Nephron (organoid): ENCODE measurements around the gene CRISPLD2.

ENCODE experiments used
- H3K27ac Mint-ChIP-seq, 3 experiments: 2 replicates each; pipeline ENCODE4 v1.8.0; 2020; ENCODE audit warnings: mixed read lengths in 3 of 3, mild to moderate bottlenecking in 2 of 3, moderate library complexity in 1 of 3
- H3K27me3 Mint-ChIP-seq: 2 replicates; pipeline ENCODE4 v1.8.0; 2021; ENCODE audit warnings: low read depth, mild to moderate bottlenecking, moderate library complexity, mixed read lengths
- H3K36me3 Mint-ChIP-seq: 2 replicates; pipeline ENCODE4 v1.8.0; 2020; ENCODE audit warnings: low read depth, mixed read lengths
- H3K4me1 Mint-ChIP-seq: 2 replicates; pipeline ENCODE4 v1.8.0; 2020; ENCODE audit warnings: mixed read lengths
- H3K4me3 Mint-ChIP-seq, 3 experiments: 2 replicates each; pipeline ENCODE4 v1.8.0; 2020; ENCODE audit warnings: mild to moderate bottlenecking in 3 of 3, mixed read lengths in 3 of 3, moderate library complexity in 2 of 3
- H3K9me3 Mint-ChIP-seq: 2 replicates; pipeline ENCODE4 v1.8.0; 2020; ENCODE audit warnings: mixed read lengths
- TF ChIP-seq, protein P1 (sequence below), 3 experiments: fragments of 200-600 bp; sonication (generic); IDR thresholded peaks; one replicate each; pipeline ENCODE4 v1.5.0; 2021; ENCODE audit warnings: antibody characterized with exemption in 3 of 3; ENCODE audit not compliant: unreplicated experiment in 3 of 3

The CRISPLD2 gene

DNA sequence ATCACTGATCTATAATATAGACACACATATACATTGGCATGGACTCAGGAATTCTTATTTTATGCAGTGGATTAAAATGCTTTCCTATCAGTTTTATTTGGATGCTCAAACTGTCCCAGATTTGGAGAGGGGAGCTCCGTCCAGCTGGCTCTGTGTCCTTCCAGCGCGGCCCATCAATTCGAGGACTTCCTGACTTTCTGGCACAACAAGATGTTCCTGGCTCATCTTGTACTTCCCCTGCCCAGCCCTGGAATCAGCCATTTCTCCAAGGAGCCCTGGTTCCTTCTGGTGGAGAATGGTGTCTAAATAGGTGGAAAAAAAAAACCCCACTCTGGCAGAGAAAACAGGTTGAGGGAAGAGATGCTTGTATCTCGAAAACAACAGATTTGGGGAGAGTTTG, 94.5 kb downstream of the CRISPLD2 start:
- H3K36me3 Mint-ChIP-seq, result no peaks in the 10 kb centered on the region
- peak overlapping the region in 1 of 3 experiments; percentile 13 for H3K4me3 Mint-ChIP-seq
- peaks cover 26% of the 10 kb centered on the region for H3K27me3 Mint-ChIP-seq
- no peaks in the 10 kb centered on the region for H3K9me3 Mint-ChIP-seq
- peak overlapping the region in 1 of 3 experiments; percentile 89 for H3K27ac Mint-ChIP-seq
- H3K4me1 Mint-ChIP-seq, result peaks cover 62% of the 10 kb centered on the region
- TF ChIP-seq, protein P1, sequence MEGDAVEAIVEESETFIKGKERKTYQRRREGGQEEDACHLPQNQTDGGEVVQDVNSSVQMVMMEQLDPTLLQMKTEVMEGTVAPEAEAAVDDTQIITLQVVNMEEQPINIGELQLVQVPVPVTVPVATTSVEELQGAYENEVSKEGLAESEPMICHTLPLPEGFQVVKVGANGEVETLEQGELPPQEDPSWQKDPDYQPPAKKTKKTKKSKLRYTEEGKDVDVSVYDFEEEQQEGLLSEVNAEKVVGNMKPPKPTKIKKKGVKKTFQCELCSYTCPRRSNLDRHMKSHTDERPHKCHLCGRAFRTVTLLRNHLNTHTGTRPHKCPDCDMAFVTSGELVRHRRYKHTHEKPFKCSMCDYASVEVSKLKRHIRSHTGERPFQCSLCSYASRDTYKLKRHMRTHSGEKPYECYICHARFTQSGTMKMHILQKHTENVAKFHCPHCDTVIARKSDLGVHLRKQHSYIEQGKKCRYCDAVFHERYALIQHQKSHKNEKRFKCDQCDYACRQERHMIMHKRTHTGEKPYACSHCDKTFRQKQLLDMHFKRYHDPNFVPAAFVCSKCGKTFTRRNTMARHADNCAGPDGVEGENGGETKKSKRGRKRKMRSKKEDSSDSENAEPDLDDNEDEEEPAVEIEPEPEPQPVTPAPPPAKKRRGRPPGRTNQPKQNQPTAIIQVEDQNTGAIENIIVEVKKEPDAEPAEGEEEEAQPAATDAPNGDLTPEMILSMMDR (IDR thresholded peaks at IDR 0.05; ENCODE audit: unreplicated experiment in 3 of 3), result no peak

DNA sequence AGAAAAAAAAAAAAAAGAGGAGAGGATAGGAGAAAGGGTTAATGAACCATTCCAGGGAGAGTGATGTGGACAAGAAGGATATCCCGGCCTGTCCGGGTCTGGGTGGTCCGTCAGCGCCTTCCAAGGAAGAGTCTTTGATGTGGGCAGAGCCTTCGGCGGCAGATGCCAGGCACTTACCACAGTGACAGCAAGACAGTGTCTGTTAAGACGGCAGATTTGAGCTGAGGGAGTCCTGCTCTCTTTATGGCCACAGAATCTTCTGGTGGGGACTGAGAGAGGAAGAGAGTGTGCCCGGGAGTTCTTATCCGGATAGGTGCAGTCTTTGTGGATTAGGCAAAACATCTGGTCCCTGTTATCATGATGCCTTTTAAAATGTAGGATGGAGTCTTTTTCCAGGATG, 96.4 kb downstream of the CRISPLD2 start:
- Mint-ChIP-seq H3K36me3 (no peaks in the 10 kb centered on the region), H3K4me3 (no peak overlapping the region), H3K4me1 (peaks cover 77% of the 10 kb centered on the region), H3K27ac (peak overlapping the region in 1 of 3 experiments; percentile 90), H3K27me3 (peaks cover 26% of the 10 kb centered on the region), H3K9me3 (no peaks in the 10 kb centered on the region)
- TF ChIP-seq, protein P1 (IDR thresholded peaks at IDR 0.05; ENCODE audit: unreplicated experiment in 3 of 3), result no peak

DNA sequence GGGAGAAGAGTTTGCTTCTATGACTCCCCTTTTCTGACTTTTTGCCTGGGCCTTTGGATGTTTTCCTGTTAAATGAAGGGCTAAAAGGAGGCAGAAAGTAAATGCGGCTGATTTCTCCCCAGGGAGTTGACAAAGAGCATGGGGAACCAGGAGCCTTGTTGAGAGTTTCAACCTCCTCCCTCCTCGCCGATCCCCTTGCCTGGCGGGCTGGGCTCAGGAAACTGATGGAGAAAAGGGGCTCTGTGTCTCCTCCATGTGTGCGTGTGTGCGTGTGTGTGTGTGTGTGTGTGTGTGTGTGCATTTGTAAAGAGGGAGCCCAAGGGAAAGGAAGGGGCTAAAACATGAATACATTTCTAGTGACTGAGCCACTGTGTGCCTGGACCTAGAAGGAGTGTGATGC, 97.1 kb downstream of the CRISPLD2 start:
- Mint-ChIP-seq H3K4me1 (peaks cover 79% of the 10 kb centered on the region), H3K36me3 (no peaks in the 10 kb centered on the region), H3K4me3 (no peak overlapping the region), H3K9me3 (no peaks in the 10 kb centered on the region), H3K27me3 (peaks cover 26% of the 10 kb centered on the region), H3K27ac (peak overlapping the region in 2 of 3 experiments; percentile 43 to 90)
- TF ChIP-seq, protein P1 (IDR thresholded peaks at IDR 0.05; ENCODE audit: unreplicated experiment in 3 of 3), result no peak

DNA sequence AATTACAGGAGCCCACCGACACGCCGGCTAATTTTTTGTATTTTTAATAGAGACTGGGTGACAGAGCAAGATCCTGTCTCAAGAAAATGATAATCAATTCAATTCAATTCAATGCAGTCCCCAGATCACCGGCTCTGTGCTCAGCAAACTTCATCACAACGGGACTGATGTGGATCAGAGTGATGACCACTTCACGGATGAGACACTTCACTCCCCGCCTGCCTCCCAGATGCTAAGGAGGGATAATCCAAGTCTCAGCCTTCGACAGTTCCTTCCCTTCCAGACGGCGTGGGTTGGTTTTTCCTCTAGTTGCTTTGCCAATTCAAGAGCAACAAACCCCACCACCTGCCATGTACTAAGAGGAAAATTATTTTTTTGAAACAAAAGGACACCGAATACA, 97.7 kb downstream of the CRISPLD2 start:
- H3K9me3 Mint-ChIP-seq, result no peaks in the 10 kb centered on the region
- peaks cover 85% of the 10 kb centered on the region for H3K4me1 Mint-ChIP-seq
- peak overlapping the region in 1 of 3 experiments; percentile 22 for H3K4me3 Mint-ChIP-seq
- H3K27me3 Mint-ChIP-seq, result peaks cover 27% of the 10 kb centered on the region
- peak overlapping the region in 2 of 3 experiments; percentile 52 to 90 for H3K27ac Mint-ChIP-seq
- H3K36me3 Mint-ChIP-seq, result no peaks in the 10 kb centered on the region
- TF ChIP-seq, protein P1 (IDR thresholded peaks at IDR 0.05; ENCODE audit: unreplicated experiment in 3 of 3), result no peak

DNA sequence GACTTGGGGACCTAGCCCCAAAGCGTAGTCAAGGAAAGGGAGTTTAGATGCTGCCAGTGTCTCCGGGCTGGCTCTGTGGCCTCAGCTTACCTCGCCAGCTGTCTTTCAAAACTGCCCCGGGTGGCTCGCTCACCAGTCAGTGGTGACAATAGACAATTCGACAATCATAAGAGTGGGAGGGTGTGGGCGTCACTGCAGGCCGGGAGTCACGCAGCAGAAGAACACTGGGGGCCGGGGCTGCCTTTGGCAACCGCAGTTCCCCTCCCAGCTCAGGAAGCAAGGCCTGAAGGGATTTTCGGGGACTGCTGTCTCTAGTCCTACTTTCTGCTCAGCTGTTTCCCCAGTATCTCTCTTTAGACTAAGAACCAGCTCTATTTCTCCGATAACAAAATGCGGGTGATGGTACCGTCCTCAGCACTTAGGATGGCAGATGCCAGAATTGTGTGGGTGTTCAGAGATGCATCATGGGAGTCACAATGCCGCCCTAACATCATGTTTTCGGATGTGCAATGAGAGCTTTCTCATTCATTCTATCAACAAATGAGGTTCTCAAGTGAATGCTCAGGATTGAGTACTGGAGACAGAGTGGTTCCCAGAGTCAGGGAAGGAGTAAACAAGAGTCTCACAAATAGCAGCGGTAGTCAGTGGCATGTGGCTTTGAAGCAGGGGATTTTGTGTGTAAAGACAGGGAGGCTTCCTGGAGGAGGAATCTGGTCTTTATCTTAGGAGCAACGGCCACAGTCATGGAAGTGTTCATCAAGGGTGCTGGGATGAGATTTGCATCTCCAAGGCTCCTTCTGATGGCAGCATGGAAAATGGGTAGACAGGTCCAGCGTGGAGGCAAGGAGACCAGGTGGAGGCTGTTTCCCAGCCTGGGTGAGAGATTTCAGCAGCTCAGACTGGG, 98.5 kb downstream of the CRISPLD2 start:
- H3K4me1 Mint-ChIP-seq, result peaks cover 87% of the 10 kb centered on the region
- peaks cover 34% of the 10 kb centered on the region for H3K27me3 Mint-ChIP-seq
- H3K36me3 Mint-ChIP-seq, result no peaks in the 10 kb centered on the region
- TF ChIP-seq, protein P1 (IDR thresholded peaks at IDR 0.05; ENCODE audit: unreplicated experiment in 3 of 3), result no peak
- H3K27ac Mint-ChIP-seq, result peak overlapping the region; percentile 52 to 90 (median 86)
- peak overlapping the region in 1 of 3 experiments; percentile 21 for H3K4me3 Mint-ChIP-seq
- no peaks in the 10 kb centered on the region for H3K9me3 Mint-ChIP-seq
